ENCODE measurements around the gene DIP2C.

- TF ChIP-seq CTCF (IDR thresholded peaks at IDR 0.05) (no peak), POLR2A (IDR thresholded peaks at IDR 0.05) (no peak)
These were observed 66.5 kb downstream of the DIP2C start for GRCh38 chr10:623014-623413.
